ENCODE data around the gene ABCA4.

The ABCA4 gene

GRCh38 chr1:94050675-94051074 lies 70.3 kb downstream of the ABCA4 start:
- Histone ChIP-seq H3K27me3 (ENCODE audit: insufficient read depth, low read length, poor library complexity, severe bottlenecking) (no peaks in the 10 kb centered on the region), H3K79me2 (ENCODE audit: insufficient read depth, low read length) (no peaks in the 10 kb centered on the region), H3K4me3 (ENCODE audit: low read length, poor library complexity, severe bottlenecking) (no peak overlapping the region), H3K4me2 (ENCODE audit: low read depth, low read length, poor library complexity, severe bottlenecking) (no peak overlapping the region), H3F3A (ENCODE audit: low read depth) (no peaks in the 10 kb centered on the region), H2AFZ (ENCODE audit: low read length) (no peak overlapping the region), H3K9me2 (replicated peaks; ENCODE audit: low read depth, low read length) (no peaks in the 10 kb centered on the region), H3K9ac (ENCODE audit: low read depth, low read length, poor library complexity, severe bottlenecking) (no peak overlapping the region), H3K9me3 (ENCODE audit: insufficient read depth, low read depth, low read length) (no peaks in the 10 kb centered on the region), H4K20me1 (ENCODE audit: insufficient read depth, low read length, poor library complexity, severe bottlenecking) (no peaks in the 10 kb centered on the region), H3K4me1 (ENCODE audit: insufficient read depth, low read length, poor library complexity, severe bottlenecking) (no peaks in the 10 kb centered on the region), H3K36me3 (ENCODE audit: insufficient read depth, low read length) (no peaks in the 10 kb centered on the region)
- TF ChIP-seq EZH2phosphoT487 (IDR thresholded peaks at IDR 0.05; ENCODE audit: borderline replicate concordance) (no peak), CTCF (conservative IDR thresholded peaks at IDR 0.05; ENCODE audit: low read length) (no peak)

GRCh38 chr1:94050254-94050653 lies 70.7 kb downstream of the ABCA4 start:
- H3K9ac ChIP-seq (ENCODE audit: low read depth, low read length, poor library complexity, severe bottlenecking): no peak overlapping the region

GRCh38 chr1:94049791-94050190 lies 71.2 kb downstream of the ABCA4 start:
- Histone ChIP-seq H4K20me1 (ENCODE audit: insufficient read depth, low read length, poor library complexity, severe bottlenecking) (no peaks in the 10 kb centered on the region), H3K4me3 (ENCODE audit: low read length, poor library complexity, severe bottlenecking) (no peak overlapping the region), H3K4me2 (ENCODE audit: low read depth, low read length, poor library complexity, severe bottlenecking) (no peak overlapping the region), H3K4me1 (ENCODE audit: insufficient read depth, low read length, poor library complexity, severe bottlenecking) (no peaks in the 10 kb centered on the region), H3K9me3 (ENCODE audit: insufficient read depth, low read depth, low read length) (no peaks in the 10 kb centered on the region), H2AFZ (ENCODE audit: low read length) (no peak overlapping the region), H3K9ac (ENCODE audit: low read depth, low read length, poor library complexity, severe bottlenecking) (no peak overlapping the region), H3F3A (ENCODE audit: low read depth) (no peaks in the 10 kb centered on the region), H3K79me2 (ENCODE audit: insufficient read depth, low read length) (no peaks in the 10 kb centered on the region), H3K27me3 (ENCODE audit: insufficient read depth, low read length, poor library complexity, severe bottlenecking) (no peaks in the 10 kb centered on the region), H3K36me3 (ENCODE audit: insufficient read depth, low read length) (no peaks in the 10 kb centered on the region), H3K9me2 (replicated peaks; ENCODE audit: low read depth, low read length) (no peaks in the 10 kb centered on the region)
- TF ChIP-seq CTCF (conservative IDR thresholded peaks at IDR 0.05; ENCODE audit: low read length): no peak
- no peak for TF ChIP-seq EZH2phosphoT487 (IDR thresholded peaks at IDR 0.05; ENCODE audit: borderline replicate concordance)

More at GRCh38 chr1:94050254-94050653, 70.7 kb downstream of the ABCA4 start:
- H3K9me3 ChIP-seq (ENCODE audit: insufficient read depth, low read depth, low read length): no peaks in the 10 kb centered on the region
- H3K36me3 ChIP-seq (ENCODE audit: insufficient read depth, low read length): no peaks in the 10 kb centered on the region
- H3K4me1 ChIP-seq (ENCODE audit: insufficient read depth, low read length, poor library complexity, severe bottlenecking): no peaks in the 10 kb centered on the region
- no peak overlapping the region for H3K4me2 ChIP-seq (ENCODE audit: low read depth, low read length, poor library complexity, severe bottlenecking)
- no peaks in the 10 kb centered on the region for H4K20me1 ChIP-seq (ENCODE audit: insufficient read depth, low read length, poor library complexity, severe bottlenecking)
- no peaks in the 10 kb centered on the region for H3K9me2 ChIP-seq (replicated peaks; ENCODE audit: low read depth, low read length)
- no peaks in the 10 kb centered on the region for H3F3A ChIP-seq (ENCODE audit: low read depth)
- TF ChIP-seq EZH2phosphoT487 (IDR thresholded peaks at IDR 0.05; ENCODE audit: borderline replicate concordance): no peak
- no peak for TF ChIP-seq CTCF (conservative IDR thresholded peaks at IDR 0.05; ENCODE audit: low read length)
- H3K79me2 ChIP-seq (ENCODE audit: insufficient read depth, low read length): no peaks in the 10 kb centered on the region
- no peak overlapping the region for H3K4me3 ChIP-seq (ENCODE audit: low read length, poor library complexity, severe bottlenecking)
- no peaks in the 10 kb centered on the region for H3K27me3 ChIP-seq (ENCODE audit: insufficient read depth, low read length, poor library complexity, severe bottlenecking)
- H2AFZ ChIP-seq (ENCODE audit: low read length): no peak overlapping the region

Data from Loucy (cell line).